GM18951 (cell line): ENCODE measurements around the gene EEFSEC.

Source experiments
- POLR2A ChIP-seq: IDR thresholded peaks from 4 replicates; pipeline ENCODE4 v1.6.1; 2011; ENCODE audit warnings: mild to moderate bottlenecking; ENCODE audit not compliant: insufficient read length, insufficient read depth; ENCODE audit errors: extremely low read depth
- in situ Hi-C: fragments of 300-500 bp; cut with MboI; formaldehyde crosslinking; loops from one replicate; pipeline ENCODE4 v1.12.0; 2022; ENCODE audit warnings: low sequenced_read_pairs, mixed read lengths, inconsistent platforms; ENCODE audit not compliant: unreplicated experiment

The EEFSEC gene

DNA sequence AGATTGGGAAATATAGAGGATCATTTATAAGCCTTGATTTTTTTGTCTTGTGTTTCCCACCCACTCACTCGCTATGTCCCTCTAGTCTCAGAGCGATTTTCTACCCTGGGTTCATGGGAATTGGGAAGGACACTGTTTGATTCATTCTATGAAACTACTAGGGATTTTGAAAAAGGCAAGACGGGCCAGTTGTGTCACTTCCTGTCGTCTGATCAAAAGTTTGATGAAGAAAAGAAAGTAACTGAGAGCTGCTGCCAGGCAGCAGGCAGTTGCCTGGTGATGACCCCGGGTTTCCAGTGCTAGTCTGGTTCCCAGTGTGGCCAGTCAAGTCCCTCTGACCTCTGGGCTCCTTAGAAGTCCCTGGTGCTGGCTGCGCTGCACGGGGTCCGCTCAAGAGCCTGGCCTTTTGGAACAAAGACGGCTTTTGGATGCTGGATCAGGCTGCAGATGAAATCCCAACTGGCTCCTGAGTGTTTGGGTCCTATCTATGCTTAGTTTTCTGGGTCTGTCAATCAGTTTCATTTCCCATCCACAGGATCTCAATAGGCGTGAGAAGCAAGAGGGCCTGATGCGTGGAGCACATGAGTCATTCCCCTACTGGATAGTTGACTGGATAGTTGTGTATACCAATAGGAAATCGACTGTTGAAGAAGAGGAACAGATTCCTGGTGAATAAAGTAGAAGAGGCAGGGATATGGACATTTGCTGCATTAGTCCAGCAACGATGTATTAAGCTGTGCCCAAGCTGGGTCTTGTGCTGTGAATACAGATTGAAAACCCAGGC lies 89.7 kb downstream of the EEFSEC start:
- no peak for TF ChIP-seq POLR2A

DNA sequence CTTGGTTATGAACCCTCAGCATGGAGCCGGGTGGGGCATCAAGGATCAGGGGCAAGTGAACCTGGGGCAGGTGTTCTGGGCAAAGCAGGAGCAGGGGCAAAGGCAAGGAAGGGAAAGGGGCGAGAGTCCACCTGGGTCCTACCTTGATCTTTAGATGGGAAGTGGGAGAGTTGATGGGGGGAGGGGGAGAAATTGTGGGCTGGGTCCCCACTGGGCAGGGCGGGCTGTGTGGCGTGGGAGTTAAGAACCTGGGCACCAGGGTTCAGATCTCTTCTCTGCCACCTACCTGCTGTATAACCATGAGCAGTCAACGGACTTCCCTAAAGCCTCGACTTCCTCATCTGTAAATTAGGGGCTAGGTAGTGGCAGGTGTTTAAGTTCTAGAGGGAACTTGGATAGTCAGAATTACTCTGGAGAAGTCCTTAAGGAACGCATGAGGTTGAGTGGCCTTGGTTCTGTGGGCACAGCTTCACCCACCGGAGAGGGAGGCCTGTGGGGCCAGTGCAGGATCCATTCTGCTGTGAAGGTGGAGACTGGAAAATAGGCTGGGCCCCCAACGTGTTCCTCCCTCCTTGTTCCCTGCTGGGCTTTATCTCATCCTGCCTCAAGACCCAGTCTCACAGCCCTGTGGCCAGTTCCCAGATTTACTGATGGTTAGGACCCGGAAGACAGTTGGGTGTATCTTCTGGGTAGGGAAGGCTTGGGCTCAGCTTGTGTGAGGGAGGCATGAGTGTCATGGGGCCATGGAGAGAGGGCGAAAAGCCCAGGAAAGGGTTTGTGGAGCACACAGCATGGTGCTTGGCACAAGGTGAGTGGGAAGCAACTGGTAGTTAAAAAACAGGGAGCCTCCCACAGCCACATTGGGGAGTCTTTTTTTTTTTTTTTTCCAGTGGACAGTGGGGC lies 90.6 kb downstream of the EEFSEC start:
- in situ Hi-C loops = no loop called here
- no peak for TF ChIP-seq POLR2A

More for the DNA sequence above, 89.7 kb downstream of the EEFSEC start:
- in situ Hi-C loops = no loop called here

GRCh38 chr3:128245460-128245859 lies 92.2 kb downstream of the EEFSEC start:
- in situ Hi-C loops = no loop called here
- no peak for TF ChIP-seq POLR2A

DNA sequence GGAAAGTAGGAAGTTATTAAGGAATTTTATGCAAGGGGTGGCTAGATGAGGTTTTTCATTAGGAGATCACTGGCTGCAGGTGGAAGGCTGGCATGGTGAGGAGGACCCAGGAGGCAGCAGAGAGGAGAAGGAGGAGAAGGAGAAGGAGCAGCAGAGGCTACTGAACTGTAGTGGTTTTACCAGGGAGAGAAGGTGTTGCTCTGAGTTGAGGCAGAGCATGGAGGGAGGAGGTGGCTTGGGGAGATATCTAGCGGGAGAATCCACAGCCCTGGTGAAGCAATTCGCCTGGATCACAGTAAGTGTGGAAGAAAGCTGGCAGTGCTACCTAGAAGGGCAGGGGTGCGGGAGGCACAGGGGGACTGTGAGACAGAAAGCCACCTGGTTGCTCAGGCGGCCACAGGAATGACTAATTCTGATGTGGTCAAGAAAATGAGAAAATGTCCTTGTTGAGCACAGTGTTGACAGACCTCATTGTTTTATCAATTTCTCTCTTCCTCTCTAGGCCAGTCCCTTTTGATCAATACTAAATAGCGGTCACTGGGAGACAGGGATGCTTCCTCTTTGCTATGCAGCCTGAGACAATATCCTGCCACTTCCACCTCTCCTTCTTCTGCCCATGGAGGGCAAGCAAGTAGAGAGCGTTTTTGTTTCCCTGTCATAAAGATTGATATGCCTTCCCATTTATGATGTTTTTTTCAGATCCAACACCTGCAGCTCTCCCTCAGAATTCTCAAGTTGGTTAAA lies 94.6 kb downstream of the EEFSEC start:
- in situ Hi-C loops = no loop called here
- TF ChIP-seq POLR2A = no peak

DNA sequence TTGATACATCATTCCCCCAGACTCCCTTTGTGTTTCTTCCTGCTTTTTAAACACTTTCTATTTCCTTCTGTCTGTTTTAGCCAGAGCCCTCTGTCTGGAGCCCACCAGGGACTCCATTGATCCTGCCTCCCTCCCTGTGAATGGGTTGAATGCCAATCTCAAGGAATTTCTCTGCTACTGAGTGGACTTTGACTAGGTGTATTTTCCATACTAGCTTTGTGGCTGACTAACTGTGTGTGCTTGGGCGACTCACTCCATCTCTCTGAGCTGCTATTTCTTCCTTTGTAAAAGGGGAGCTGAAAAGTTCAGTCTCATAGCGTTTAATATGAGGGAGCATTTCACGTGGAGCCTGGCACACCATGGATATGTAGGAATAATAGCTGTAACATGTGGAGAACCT lies 98.8 kb downstream of the EEFSEC start:
- TF ChIP-seq POLR2A = no peak
- in situ Hi-C loops = no loop called here

GRCh38 chr3:128253150-128253549 lies 99.9 kb downstream of the EEFSEC start:
- in situ Hi-C loops = no loop called here

DNA sequence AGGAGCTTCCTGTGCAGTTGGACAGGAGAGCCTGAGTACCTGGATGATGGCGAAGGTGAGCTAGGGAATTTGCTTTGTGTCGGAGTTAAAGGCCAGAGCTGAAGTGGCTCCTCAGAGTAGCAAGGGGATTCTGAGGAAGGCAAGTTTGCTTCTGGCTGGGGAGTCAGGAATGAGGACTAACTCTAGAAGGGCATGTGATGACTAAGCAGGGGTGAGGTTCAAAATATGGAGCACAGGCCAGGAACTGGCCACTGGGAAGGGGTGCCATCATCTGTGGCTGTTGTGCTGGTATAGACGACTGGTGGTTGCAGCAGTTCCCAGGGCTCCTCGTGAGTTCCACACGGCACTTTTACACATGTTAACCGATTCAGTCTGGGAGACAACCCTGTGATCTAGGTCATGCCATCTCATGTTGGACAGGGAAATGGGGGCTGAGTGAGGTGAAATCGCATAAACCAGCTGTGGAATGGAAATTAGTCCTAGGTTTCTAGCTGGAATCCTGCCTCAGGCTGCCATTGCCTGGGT lies 100.8 kb downstream of the EEFSEC start:
- in situ Hi-C loops = no loop called here
- no peak for TF ChIP-seq POLR2A

More at GRCh38 chr3:128253150-128253549, 99.9 kb downstream of the EEFSEC start:
- TF ChIP-seq POLR2A = no peak

GRCh38 chr3:128254967-128255366 lies 101.7 kb downstream of the EEFSEC start:
- in situ Hi-C loops = no loop called here
- no peak for TF ChIP-seq POLR2A

- TF ChIP-seq POLR2A = no peak
- in situ Hi-C loops = no loop called here
These were observed 102.8 kb downstream of the EEFSEC start for GRCh38 chr3:128256131-128256530.

- in situ Hi-C loops = no loop called here
- TF ChIP-seq POLR2A = no peak
These were observed 104.4 kb downstream of the EEFSEC start for GRCh38 chr3:128257632-128258031.

- no peak for TF ChIP-seq POLR2A
- in situ Hi-C loops = no loop called here
These were observed 107.0 kb downstream of the EEFSEC start for GRCh38 chr3:128260275-128260674.

DNA sequence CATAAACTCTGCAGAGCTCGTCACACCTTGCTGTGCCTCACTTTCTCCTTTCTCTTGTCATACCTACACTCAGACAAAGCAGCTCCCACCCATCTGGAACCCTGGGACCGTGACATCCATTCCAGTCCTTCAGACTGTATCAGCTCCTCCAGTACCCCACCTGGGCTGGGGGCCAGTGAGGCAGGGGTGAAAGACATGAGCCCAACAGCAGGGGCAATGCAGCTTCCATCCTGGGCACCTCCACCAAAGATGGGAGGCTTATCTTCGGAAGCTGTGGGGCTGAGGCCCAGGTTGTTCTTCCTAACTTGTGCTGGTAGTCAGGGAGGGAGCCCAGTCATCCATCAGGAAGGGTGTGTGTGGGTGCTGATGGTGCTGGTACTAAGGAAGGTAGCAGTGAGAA lies 109.2 kb downstream of the EEFSEC start:
- TF ChIP-seq POLR2A = no peak
- in situ Hi-C loops = no loop called here

DNA sequence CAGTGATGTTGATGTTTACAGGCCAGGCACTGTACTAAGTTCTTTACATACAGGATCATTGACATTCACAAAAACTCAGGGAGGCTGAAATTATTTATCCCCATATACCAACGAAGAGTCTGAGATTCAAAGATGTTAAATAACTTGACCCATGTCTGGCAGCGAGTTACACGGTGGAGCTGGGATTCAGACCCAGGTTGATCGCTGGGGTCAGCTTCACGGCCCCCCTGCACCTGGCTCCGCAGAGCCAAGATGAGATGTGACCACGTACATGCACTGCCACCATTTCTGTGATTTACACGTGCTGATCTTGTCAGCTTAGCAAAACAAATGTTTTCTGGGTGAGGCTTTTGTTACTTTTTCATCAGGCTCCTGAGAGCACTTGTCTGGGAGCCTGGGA lies 109.8 kb downstream of the EEFSEC start:
- in situ Hi-C loops = no loop called here
- no peak for TF ChIP-seq POLR2A
